ENCODE measurements around the gene FAAP20. TPM values are rescaled to one million over a fixed set of nuclear protein-coding genes. Genes with fewer than 3 reads are reported as not detected.

Gene FAAP20
- total and polyA plus RNA-seq, 9 of the 15 experiments (the other 6 are each of a cell fraction or from before 2014, with no cell fraction given), result 0.58 to 143 (median 9.9) TPM

- TF ChIP-seq PBX2 (CRISPR knock-in tag; IDR thresholded peaks at IDR 0.05; ENCODE audit: low read depth), result no peak
- TF ChIP-seq PBX2 (tag; conservative IDR thresholded peaks at IDR 0.05; ENCODE audit: low read depth), result no peak
- TF ChIP-seq ARID2 (IDR thresholded peaks at IDR 0.05), result no peak
- TF ChIP-seq HES1 (IDR thresholded peaks at IDR 0.05; ENCODE audit: low read depth), result no peak
- TF ChIP-seq PHB (CRISPR knock-in tag; IDR thresholded peaks at IDR 0.05), result no peak
Observed at GRCh38 chr1:2224170-2224584, 29.6 kb upstream of the FAAP20 start (continued).

- in situ Hi-C loops (cut with MboI), result no loop called here
- H3K9me3 ChIP-seq (replicated peaks; ENCODE audit: control insufficient read depth, insufficient read depth, low read depth, low read length), result no peaks in the 10 kb centered on the region
- no peaks in the 10 kb centered on the region for H3K79me2 ChIP-seq (ENCODE audit: control insufficient read depth, insufficient read depth, low read length)
- intact Hi-C loops (cut with micrococcal nuclease), result loop anchor here (10.0 kb wide), 1 partner anchor 916 kb away; the partner anchor contains the start of genes ACAP3 and PUSL1
- DNase-seq (ENCODE audit: extremely low read depth in 1 of 4, low spot score in 3 of 4), result no peak
- no peaks in the 10 kb centered on the region for H4K20me1 ChIP-seq (replicated peaks; ENCODE audit: control insufficient read depth, insufficient read depth, low read length)
- CTCF ChIA-PET (ENCODE audit: low intra/inter-chr PET ratio), result no interaction called here
- TF ChIP-seq HNRNPL (IDR thresholded peaks at IDR 0.05; ENCODE audit: low read depth, low read length) (no peak), TGIF2 (CRISPR knock-in tag; IDR thresholded peaks at IDR 0.05) (no peak), ZNF655 (CRISPR knock-in tag; IDR thresholded peaks at IDR 0.05) (no peak), ZBTB26 (CRISPR knock-in tag; IDR thresholded peaks at IDR 0.05) (no peak), ZNF212 (CRISPR knock-in tag; IDR thresholded peaks at IDR 0.05) (no peak), ZNF121 (CRISPR knock-in tag; conservative IDR thresholded peaks at IDR 0.05) (peak; percentile 96), GTF2A2 (tag; IDR thresholded peaks at IDR 0.05) (no peak), KDM4B (IDR thresholded peaks at IDR 0.05; ENCODE audit: borderline replicate concordance in 2 of 2, low read depth in 1 of 2) (no peak)
- no peak overlapping the region; a peak in 1 of 4 replicates for H3K9ac ChIP-seq (ENCODE audit: insufficient read depth in 1 of 2, low read depth in 2 of 2, low read length in 2 of 2)
- H3K4me2 ChIP-seq (ENCODE audit: insufficient read depth, low read length), result no peak overlapping the region
- no peak overlapping the region for H3K27ac ChIP-seq (ENCODE audit: extremely low read depth, low read depth, low read length)
- BruUV-seq (replicated peaks), result no TSS peak
- H3K4me1 ChIP-seq (replicated peaks in 1 of 2; ENCODE audit: control insufficient read depth in 2 of 2, insufficient read depth in 2 of 2, low read length in 2 of 2), result peaks cover under 1 to 11% of the 10 kb centered on the region in 2 experiments; a peak in 2 of 5 replicates
- 37% methylated on average over 3 of the region's 3 CpGs for WGBS (ENCODE audit: insufficient coverage, low coverage, missing lambda C conversion rate)
- H3K9me1 ChIP-seq (ENCODE audit: control insufficient read depth, insufficient read depth, low read length), result no peaks in the 10 kb centered on the region
- no peak overlapping the region for H2AFZ ChIP-seq (ENCODE audit: low read depth, low read length)
- no peak for FAIRE-seq
- no peak overlapping the region for H3K4me3 ChIP-seq
- H3K27me3 ChIP-seq (ENCODE audit: control insufficient read depth in 2 of 2, insufficient read depth in 2 of 2, low read length in 2 of 2), result no peaks in the 10 kb centered on the region
- no peak for ATAC-seq
- POLR2A ChIA-PET, result interaction anchor here (0.6 to 3.9 kb wide), 3 partner anchors 13 to 96 kb away, joined by 3 to 27 read pairs (median 3); no protein-coding TSS in a partner anchor
- no peaks in the 10 kb centered on the region for H3K36me3 ChIP-seq (ENCODE audit: control insufficient read depth, insufficient read depth, low read length)
Observed at GRCh38 chr1:2221271-2221670, 26.7 kb upstream of the FAAP20 start.
